Dermis microvascular lymphatic vessel endothelial cell (primary cell): ENCODE data around the gene THSD7A. TPM values are rescaled to one million over a fixed set of nuclear protein-coding genes. Genes with fewer than 3 reads are reported as not detected.

Source experiments
- DNase-seq, 2 donors: peaks; one replicate each; pipeline versions ENCODE4 v3.0.0 to v3.0.0-alpha.2; 2010; ENCODE audit warnings: low read depth in 2 of 2
- total RNA-seq: library from RNA; depleted of rRNA; stranded (reverse); fragments of >200 nt; gene quantifications from 2 replicates; pipeline ENCODE4 v1.2.1, GENCODE V29; 2014

The THSD7A gene
- total RNA-seq, 1 donor from 2014 or later = 15.8 TPM

DNA sequence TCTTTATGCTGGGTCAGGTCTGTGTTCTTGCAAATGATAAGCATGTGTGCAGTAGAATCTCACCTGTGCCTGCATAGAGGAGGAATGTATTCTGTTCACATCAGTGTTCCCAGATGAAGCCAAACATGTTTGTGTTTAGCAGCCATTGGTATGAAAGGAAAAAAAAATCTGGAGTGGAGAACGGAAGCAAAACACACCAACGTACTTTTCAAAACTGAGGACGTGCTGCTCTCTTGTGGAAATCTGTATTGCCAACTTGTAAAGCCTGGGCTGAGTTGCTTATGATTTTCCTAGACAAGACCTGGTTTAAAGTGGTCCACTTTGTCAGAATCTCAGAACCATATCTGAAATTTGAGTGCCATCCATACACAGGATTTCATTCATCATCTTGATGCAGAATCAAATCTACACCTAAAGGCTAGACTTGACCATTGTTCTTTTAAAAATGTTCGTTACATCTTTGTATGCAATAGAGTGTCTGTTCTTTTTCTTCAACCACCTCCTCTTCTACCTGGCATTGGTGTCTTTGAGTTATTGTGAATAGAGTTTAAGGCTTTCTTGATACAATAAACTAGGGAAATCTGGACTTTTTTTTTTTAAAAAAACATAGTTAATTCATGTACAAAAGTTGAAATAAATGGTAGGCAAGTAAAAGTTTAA lies 490.6 kb downstream of the THSD7A start:
- no peak for DNase-seq

DNA sequence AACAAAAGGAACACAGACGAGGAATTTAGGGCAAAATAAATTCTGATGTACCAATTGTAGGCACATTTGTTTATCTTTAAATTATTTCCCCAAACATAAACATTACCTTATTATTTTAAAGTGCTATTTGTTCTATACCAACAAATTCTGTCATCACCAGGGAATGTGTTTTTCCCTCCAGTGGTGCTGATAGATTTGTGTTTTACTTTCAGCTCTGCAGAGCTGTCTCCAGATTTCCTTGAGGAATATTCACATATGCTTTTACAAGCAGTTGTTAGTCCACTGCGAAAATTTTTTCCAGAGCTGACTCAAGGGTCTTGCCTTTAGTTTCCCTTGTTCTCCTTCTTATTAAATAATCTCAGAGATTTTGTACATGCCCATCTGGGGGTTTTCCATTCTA lies 495.6 kb downstream of the THSD7A start:
- DNase-seq = no peak

- no peak for DNase-seq
Measured at GRCh38 chr7:11335947-11336346, 496.1 kb downstream of the THSD7A start.

DNA sequence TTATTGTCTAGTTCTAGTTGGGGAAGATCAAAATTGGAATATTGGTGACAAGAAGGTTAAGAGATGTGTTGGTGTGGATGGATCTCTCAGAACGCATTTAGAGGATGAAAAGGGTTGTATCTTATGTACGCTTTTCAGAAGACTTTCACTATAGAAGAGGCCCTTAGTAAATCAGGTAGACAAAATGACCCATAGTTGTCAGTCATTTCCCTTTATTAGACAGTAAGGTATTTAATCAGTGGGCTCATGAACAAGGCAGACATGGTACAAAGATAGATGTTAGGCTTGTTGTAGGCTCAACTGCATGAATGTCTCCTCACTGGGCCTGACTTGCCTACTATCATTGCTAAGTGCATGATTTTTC lies 499.2 kb downstream of the THSD7A start:
- no peak for DNase-seq

DNA sequence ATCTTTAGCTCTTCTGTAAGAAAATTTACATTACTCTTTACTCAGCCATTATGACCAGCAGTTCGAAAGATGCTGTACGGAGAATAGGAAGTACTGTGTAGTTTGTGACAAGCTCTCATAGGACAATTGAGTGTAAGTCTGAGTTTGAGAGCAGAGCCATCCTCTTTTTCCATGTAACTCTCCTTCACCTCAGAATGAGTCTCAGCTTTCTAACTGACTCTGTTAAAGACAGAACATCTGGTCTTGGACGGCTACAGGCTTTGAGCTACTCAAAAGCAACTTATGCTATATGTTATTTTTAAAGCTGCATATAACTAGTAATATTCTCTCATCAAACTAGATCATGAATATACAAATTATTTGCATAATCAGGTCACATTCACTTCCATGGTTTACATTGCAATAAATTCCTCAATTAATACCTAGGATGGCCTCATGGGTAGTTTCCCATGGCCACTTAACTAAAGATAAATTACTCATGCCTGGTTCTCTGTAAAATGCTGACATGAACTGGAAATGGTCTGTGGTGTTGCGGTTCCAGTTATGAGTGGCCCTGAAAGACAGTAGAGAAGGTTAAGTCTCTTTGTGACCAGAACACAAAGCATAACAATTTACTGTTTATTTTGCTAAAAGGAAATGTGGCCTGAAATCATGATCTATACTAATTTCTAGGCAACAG lies 499.7 kb downstream of the THSD7A start:
- DNase-seq = no peak

GRCh38 chr7:11331128-11332102 lies 500.6 kb downstream of the THSD7A start:
- no peak for DNase-seq

DNA sequence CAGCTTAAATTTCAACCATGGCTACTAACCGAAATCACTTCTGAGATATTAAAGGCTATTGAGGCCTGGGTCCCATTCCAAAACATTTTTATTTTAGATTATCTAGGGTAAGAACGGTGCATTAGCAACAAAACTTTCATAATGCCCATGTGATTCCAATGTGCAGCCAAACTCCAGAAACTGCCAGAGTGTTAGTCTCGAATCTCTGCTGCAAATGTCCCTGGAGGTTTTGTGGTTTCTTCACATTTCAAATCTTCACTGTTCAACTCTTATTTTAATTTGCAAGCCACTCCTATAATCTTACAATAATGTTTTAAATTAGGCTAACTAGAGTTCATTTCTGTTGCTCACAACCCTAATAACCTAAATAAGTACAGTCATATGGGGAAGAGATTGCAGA lies 501.3 kb downstream of the THSD7A start:
- DNase-seq = no peak

DNA sequence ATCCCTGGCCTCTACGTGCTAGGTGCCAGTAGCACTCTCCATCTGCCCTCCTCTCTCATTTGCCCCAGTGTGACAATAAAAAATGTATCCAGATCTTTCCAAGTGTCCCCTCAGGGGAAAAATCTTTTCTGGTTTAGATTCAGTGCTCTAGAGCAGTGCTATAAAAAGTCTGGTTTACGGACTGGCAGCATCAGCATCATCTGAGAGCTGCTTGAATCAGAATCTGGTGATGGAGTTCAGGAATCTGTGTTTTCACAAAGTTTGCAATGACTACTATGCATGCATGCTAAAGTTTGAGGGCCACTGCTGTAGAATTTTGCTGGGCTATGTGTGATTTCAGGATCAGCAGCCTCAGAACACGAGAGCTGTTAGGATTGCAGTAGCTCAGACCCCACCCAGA lies 501.8 kb downstream of the THSD7A start:
- no peak for DNase-seq

DNA sequence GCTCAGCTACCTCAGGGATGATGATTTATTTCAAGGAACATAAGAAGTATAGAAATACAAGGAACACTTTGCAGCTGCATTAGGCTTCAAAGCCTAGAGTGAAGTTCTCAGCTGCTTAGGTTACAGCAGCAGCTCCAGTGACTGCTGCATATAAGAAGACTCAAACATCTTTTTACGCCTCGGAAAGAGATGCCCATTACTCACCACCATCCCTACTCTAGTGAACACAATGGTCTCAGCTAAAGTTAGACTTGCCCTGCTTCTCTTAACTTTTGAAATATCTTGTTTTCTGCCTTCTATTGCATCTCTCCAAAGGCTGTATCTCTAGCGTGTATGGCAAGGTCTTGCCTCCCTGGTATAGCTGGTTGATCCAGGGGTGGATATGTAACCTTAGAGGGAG lies 502.4 kb downstream of the THSD7A start:
- no peak for DNase-seq

DNA sequence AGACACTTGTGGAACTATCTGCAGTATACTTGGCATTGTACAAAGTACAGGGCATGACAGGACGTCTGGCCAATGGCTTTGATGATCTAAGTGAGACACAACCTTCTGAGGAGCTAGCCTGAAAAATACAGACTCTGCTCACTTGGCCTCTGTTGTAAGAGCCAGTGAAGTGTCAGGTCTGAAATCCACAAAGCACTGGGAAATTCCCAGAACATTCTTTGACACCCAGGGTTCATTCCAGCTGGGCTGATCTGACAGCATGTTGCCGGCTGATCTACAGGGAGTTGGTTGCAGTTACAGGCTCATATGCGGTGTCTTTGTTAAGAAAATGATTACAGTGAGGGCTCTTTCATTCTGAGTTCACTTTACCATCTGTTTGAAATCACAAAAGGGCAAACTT lies 503.7 kb downstream of the THSD7A start:
- DNase-seq = no peak

DNA sequence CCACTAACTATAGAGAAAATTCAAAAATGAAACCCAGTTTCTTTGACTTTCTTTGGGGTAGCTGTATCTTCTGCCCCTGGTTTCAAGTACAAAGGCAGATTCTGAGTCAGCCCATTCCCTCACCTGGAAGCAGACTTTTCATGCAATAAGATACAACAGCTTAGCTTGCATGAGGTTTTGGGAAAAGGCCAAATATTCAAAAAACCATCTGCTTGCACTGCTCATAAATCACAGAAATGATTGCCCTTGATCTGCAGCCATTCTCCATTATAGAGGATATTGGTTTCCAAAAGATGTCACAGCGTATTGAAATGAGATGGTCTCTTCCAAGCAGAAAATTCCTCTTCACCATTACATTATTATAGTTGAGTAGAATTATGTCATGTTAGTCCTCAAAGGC lies 504.4 kb downstream of the THSD7A start:
- DNase-seq = no peak
